GM21723 (cell line): ENCODE results near the gene RNF6.
"Not testable (repeated sequence)": the region's sequence is repeated elsewhere in the genome, so short reads cannot be mapped to it uniquely, and the experiment has no call there.

Experiments used
- ATAC-seq: cut with Tn5 transposase; IDR thresholded peaks from one replicate; pipeline ENCODE4 v1.9.1; 2021; ENCODE audit warnings: mild to moderate bottlenecking, moderate library complexity; ENCODE audit not compliant: unreplicated experiment

Gene RNF6

DNA sequence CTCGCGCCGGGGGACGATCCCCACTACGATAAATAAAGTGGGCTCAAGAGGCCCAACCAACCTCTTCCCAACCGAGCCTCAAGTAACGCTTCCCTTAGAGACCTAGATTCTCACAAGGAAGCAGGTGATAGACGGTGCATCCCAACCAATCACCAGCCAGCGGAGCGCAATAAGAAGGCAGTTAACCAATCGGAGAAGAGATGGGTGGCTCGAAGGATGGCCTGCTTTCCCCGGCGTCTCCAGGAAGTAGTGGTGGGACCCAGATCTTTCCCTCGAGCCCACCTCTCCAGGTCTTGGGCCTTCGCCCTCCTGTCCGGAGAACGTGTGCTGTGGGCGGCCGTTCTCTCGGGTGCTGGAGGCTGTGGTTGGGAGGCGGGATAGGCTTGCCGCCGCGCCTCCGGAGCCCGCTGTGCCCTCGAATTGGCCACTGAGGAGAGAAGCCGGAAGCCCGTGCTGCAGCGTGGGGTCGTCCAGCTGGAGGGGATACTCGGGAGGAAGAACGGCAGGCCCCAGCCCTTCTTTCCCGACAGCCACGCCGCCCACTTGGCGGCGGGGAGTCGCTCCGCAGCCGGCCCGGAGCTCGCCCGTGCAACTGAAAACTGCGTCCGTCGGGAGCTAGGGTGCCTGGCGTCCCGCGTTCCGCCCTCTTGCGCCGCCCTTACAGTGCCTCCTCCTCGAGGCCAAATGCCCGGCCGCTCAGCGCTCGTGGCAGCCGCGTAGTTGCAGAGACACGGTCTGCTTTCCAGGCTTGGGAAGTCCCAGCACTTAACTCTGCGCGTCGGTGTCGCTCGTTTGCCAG is at the start of gene RNF6:
Gene RNF6, minus strand, starts transcription at position 594 of the 799 bp plus-strand sequence. CDS start 2,665 bp downstream, outside the sequence.
- ATAC-seq, result peak; percentile 98

GRCh38 chr13:26270707-26271106 is 48.6 kb upstream of the RNF6 start:
- ATAC-seq, result no peak

DNA sequence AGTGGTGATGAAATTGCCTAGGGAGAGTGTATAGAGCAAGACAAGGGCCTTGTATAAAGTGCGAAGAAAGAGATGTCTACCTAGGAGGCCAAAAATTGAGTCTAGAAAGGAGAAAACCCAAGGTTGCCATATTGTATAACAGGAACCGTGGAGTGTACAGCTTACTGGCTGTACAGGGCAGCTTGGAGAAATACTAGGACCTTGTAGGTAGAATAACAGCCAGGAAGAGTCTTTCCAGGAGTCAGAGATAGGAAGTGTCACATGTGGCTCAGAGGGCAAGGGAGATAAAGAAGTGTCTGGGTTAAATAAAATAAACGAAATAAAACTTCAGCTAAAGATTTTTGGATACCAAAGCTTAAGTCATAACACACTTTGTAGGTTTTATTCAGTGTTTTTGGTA is 44.2 kb upstream of the RNF6 start:
- ATAC-seq, result no peak

GRCh38 chr13:26262156-26262555 is 40.0 kb upstream of the RNF6 start:
- no peak for ATAC-seq

- ATAC-seq, result no peak
These were observed 37.5 kb upstream of the RNF6 start for GRCh38 chr13:26259634-26260033.

GRCh38 chr13:26257049-26257448 is 34.9 kb upstream of the RNF6 start:
- no peak for ATAC-seq

- ATAC-seq, result no peak
These were observed 33.7 kb upstream of the RNF6 start for GRCh38 chr13:26255691-26256277.

GRCh38 chr13:26255115-26255514 is 33.0 kb upstream of the RNF6 start:
- no peak for ATAC-seq

DNA sequence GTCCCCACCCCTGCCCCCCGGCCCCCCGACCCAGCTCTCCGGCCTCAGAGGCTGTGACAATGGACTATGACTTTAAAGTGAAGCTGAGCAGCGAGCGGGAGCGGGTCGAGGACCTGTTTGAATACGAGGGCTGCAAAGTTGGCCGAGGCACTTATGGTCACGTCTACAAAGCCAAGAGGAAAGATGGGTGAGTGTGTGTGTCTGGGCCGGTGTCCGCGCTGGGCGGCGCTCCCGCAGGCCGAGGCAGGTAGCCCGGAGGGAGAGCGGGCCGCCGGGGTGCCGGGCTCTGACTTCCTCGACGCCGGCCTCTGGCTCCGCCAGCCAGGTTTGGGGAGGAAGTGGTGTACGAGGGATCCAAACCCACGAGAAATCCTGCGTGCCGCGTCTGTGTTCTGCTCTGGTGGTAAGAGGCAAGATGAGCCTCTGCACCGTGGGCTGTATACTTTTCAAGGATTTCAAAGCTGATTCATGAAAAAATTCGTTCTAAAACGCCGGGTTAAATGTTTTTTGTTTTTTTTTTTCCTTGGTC is 32.5 kb upstream of the RNF6 start:
- ATAC-seq, result peak; percentile 47

DNA sequence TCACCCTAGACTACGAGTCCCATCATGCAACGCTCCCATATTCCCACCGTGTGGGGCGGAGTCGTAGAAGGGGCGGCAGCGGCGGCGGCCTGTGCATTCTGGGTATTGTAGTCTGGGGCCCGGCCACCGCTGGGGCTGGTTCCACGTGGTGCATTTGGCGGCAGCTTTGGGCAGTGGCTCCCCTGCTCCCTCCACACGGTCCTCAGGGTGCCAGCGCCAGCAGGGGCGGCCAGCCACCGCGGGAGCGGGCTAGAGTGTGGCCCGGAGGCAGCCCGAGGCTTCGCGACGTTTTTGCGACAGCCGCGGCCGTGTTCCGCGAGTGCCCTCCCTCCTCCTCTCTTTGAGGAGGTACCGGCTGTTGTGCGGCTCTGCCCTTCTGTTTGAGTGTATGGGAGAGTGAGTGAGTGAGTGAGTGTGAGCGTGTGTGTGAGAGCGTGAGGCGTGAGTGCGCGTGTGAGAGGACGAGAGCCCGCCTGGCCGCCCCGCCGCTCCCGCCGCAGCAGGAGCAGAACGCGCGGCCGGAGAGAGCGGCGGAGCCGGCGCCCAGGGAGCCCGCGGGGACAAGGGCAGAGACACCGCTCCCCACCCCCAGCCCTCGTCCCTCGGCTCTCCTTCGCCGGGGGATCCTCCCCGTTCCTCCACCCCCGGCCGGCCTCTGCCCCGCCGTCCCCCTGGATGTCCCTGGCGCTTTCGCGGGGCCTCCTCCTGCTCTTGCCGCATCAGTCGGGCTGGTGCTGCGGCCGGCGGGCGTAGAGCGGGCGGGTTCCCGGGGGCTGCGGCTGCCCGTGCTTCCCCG is 31.9 kb upstream of the RNF6 start, which contains the start of gene CDK8:
Gene CDK8, plus strand, starts transcription at position 343 of the 796 bp plus-strand sequence. CDS start 513 bp downstream, outside the sequence.
- ATAC-seq, result peak; percentile 92

DNA sequence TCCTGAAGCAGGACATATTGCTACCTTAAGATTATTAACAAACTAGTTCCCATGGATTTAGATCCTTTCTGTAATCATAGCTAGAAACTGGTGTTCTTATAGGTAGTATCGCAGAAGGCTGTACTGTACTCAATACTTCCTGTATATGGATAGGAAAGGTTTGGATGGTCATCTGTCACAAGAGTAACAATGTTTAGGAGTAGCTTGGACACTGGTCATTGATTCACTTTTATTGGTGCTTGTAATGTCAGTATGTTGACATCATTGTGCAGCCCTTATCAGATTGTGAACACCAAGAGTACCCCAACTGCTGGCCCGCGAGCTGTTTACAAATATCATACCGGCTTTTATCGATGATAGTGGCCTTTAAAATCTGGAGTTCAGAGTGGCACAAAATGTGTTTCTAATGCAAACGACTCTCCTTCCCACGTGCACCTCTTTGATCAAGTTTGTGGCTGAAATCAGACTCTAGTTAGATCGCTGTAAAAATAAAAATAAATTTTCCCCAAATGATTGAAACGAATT is 31.2 kb upstream of the RNF6 start:
- ATAC-seq, result no peak

GRCh38 chr13:26252006-26252405 is 29.9 kb upstream of the RNF6 start:
- ATAC-seq, result not testable (repeated sequence)

DNA sequence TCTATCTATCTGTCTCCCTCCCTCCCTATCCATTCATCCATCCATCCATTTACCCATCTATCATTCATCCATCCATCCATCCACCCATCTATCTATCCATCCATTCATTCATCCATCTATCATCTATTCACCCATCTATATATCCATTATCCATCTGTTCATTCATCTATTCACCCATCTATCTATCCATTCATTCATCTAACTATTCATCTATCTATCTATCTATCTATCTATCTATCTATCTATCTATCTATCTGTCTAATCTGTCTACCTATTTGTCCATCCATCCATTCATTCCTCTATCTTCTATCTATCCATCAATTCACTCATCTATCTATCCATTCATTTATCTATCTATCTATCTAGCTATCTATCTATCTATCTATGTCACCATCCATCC is 27.4 kb upstream of the RNF6 start:
- no peak for ATAC-seq

DNA sequence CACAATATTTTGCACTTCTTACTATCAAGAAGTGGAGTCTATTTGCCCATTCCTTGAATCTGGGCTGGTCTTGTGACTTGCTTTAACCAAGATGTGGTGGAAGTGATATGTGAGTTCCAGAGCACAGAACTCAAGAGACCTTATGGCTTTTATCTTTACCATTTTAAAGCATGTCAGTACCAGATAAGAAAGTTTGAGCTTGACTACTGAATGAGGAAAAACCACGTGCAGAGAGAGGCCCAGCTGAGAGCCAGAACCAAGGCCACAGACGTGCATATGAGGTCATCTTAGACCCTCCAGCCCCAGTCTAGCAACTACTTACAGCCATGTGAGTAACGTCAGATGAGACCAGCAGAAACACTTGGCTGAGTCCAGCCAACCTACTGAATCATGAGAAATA is 25.5 kb upstream of the RNF6 start:
- ATAC-seq, result no peak

GRCh38 chr13:26247011-26247410 is 24.9 kb upstream of the RNF6 start:
- ATAC-seq, result no peak

DNA sequence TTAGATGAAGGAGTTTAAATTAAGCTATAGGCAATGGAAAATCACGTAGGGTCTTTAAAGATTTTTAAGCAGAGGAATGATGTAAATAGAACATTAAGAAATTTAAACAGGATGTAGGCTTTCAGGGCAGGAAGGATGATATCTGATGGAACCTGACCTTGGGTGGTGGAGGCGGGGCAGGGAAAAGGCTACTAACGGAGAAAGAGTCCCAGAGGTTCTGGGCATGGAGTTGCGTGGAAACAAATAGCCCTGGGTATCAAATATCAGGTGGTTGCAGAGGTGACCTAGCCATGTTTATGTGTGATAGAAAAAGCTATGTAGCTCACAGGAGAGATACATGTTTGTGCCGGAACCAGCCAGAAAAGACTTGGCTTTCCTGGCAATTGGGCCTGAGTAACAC is 24.0 kb upstream of the RNF6 start:
- ATAC-seq, result no peak

GRCh38 chr13:26236296-26236695 is 14.2 kb upstream of the RNF6 start:
- no peak for ATAC-seq

DNA sequence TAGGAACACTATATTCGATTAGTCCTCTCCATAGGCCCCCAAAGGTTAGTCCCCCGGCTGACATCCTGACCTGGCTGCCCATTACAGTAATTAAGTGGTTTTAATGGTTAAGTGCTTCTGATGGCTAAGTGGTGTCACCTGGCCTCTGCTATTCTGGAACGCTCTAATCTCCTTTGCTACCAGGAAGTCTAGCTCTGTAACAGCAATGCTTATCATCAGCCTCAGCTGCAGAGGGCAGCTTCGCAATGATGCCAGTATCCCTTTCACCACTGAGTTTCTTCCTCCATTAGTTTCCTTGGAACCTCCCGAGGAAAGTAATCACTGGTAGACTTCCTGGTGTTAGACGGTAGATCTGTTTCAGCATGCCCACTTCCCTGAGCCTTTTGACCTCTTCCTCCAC is 8.6 kb upstream of the RNF6 start:
- ATAC-seq, result no peak

DNA sequence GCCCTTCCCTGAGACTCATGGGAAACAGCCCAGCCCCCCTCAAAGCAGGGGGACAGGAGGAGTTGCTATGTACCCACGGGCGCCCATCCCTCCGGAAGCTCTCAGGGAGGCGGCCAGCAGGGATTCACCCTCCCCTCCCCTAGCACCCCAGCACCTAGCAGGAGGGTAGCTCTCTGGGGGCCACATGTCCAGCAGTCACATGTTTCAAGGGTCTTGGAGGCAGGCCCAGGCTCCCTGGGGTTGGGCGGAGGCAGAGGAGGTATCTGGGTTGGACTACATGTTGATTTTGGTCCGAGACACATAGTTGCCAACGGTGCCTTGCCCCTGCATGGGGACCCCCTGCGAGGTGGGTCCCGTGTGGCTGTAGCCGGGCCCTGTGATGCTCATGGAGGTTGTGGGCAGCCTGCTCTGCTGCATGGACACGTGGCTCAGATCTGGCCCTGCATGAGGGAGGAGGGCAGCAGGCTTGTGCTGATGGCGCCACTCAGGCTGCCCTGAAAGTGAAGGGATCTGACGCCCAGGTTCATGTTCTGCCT is 7.0 kb upstream of the RNF6 start:
- no peak for ATAC-seq

DNA sequence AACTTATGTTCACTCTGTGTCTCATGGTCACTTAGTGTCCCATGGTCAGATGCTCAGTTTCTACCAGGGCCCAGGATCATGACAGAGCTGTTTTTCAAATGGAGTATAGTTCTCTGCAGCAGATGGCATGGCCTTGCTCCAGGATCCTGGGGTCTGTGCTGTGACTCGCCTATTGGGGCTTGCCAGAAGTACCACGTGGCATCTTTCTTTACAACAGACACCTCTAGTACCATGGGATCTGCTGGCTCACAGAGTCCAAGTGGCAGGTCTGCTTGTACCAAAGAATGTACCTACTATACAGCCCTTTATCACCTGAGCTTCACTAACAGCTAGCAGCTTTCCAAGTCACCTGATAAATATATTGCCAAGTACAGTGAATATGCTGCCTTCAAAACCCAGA is 6.0 kb upstream of the RNF6 start:
- ATAC-seq, result no peak
